GM19328 (cell line): ENCODE measurements around the gene FRMD1.

Experiments used
- ATAC-seq: cut with Tn5 transposase; IDR thresholded peaks from one replicate; pipeline ENCODE4 v1.9.1; 2021; ENCODE audit warnings: mild to moderate bottlenecking, moderate library complexity; ENCODE audit not compliant: unreplicated experiment

FRMD1 gene

GRCh38 chr6:168045706-168046620 is 33.0 kb downstream of the FRMD1 start:
- ATAC-seq: no peak

- ATAC-seq: no peak
These were observed 33.8 kb downstream of the FRMD1 start for GRCh38 chr6:168045141-168045691.

GRCh38 chr6:168044521-168045130 is 34.4 kb downstream of the FRMD1 start:
- ATAC-seq: no peak

GRCh38 chr6:168043848-168044415 is 35.1 kb downstream of the FRMD1 start:
- no peak for ATAC-seq

- no peak for ATAC-seq
These were observed 35.7 kb downstream of the FRMD1 start for GRCh38 chr6:168043193-168043847.

- no peak for ATAC-seq
These were observed 36.4 kb downstream of the FRMD1 start for GRCh38 chr6:168042426-168043192.

- no peak for ATAC-seq
These were observed 37.1 kb downstream of the FRMD1 start for GRCh38 chr6:168041928-168042327.

GRCh38 chr6:168040856-168041496 is 38.0 kb downstream of the FRMD1 start:
- ATAC-seq: no peak

GRCh38 chr6:168039849-168040248 is 39.2 kb downstream of the FRMD1 start:
- no peak for ATAC-seq

GRCh38 chr6:168039301-168039700 is 39.7 kb downstream of the FRMD1 start:
- ATAC-seq: no peak

- no peak for ATAC-seq
These were observed 40.4 kb downstream of the FRMD1 start for GRCh38 chr6:168038576-168039140.

GRCh38 chr6:168037856-168038255 is 41.2 kb downstream of the FRMD1 start:
- ATAC-seq: no peak

- no peak for ATAC-seq
These were observed 41.8 kb downstream of the FRMD1 start for GRCh38 chr6:168037242-168037641.

- ATAC-seq: no peak
These were observed 43.1 kb downstream of the FRMD1 start for GRCh38 chr6:168035661-168036545.

- ATAC-seq: no peak
These were observed 43.8 kb downstream of the FRMD1 start for GRCh38 chr6:168035098-168035660.

- ATAC-seq: no peak
These were observed 44.5 kb downstream of the FRMD1 start for GRCh38 chr6:168034537-168034936.

- no peak for ATAC-seq
These were observed 45.2 kb downstream of the FRMD1 start for GRCh38 chr6:168033791-168034190.
